ENCODE results near the gene EFNA5.

DNA sequence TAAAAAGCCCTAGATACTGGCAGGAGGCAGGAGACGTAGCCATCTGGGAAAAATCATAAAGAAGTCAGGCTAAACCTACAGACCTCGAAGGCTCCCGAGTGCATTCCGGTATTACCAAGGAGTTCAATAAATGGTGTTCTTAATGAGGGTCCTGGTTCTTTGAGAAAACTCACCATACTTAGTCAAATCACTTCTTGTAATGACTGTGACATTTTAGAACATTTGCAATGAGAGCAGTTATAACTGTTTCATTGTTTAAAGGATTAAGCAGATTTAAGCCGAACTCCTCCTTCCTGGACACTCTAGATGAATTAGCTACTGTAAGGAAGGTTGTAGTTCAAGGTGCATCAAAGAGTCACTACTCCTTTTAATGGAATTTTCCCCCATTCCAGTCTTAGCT, 67.8 kb downstream of the EFNA5 start:
- TF ChIP-seq, protein P1, sequence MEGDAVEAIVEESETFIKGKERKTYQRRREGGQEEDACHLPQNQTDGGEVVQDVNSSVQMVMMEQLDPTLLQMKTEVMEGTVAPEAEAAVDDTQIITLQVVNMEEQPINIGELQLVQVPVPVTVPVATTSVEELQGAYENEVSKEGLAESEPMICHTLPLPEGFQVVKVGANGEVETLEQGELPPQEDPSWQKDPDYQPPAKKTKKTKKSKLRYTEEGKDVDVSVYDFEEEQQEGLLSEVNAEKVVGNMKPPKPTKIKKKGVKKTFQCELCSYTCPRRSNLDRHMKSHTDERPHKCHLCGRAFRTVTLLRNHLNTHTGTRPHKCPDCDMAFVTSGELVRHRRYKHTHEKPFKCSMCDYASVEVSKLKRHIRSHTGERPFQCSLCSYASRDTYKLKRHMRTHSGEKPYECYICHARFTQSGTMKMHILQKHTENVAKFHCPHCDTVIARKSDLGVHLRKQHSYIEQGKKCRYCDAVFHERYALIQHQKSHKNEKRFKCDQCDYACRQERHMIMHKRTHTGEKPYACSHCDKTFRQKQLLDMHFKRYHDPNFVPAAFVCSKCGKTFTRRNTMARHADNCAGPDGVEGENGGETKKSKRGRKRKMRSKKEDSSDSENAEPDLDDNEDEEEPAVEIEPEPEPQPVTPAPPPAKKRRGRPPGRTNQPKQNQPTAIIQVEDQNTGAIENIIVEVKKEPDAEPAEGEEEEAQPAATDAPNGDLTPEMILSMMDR (IDR thresholded peaks at IDR 0.05) = no peak
- TF ChIP-seq POLR2A (IDR thresholded peaks at IDR 0.05) (no peak), POLR2AphosphoS5 (IDR thresholded peaks at IDR 0.05; ENCODE audit: insufficient read depth in 1 of 2, low read depth in 1 of 2) (no peak)

Data from vagina (tissue), 2 donors.